Lung (tissue), 12 donors: ENCODE measurements around the gene NOS1AP. TPM values are rescaled to one million over a fixed set of nuclear protein-coding genes. Genes with fewer than 3 reads are reported as not detected.

ENCODE experiments used
- ATAC-seq: fragments of 200-7000 bp; cut with Tn5 transposase; one replicate; pipeline ENCODE4 v1.9.1; 2020; ENCODE audit warnings: moderate number of reproducible peaks; ENCODE audit not compliant: insufficient read depth, low FRiP score
- DNase-seq, 3 donors: peaks; one replicate each; pipeline ENCODE4 v3.0.0-alpha.2; 2013 to 2017
- H3K27ac ChIP-seq, 2 donors: one replicate each; pipeline ENCODE4 v1.5.1; 2013; ENCODE audit warnings: mild to moderate bottlenecking in 2 of 2, moderate library complexity in 2 of 2, control low read depth in 1 of 2, inconsistent platforms in 1 of 2, low read depth in 1 of 2, low read length in 1 of 2
- H3K27me3 ChIP-seq, 3 donors: one replicate each; pipeline ENCODE4 v1.5.1; 2013; ENCODE audit warnings: low read length in 2 of 3; ENCODE audit not compliant: control insufficient read depth in 3 of 3, insufficient read depth in 3 of 3
- H3K36me3 ChIP-seq, 4 donors: one replicate each; pipeline ENCODE4 v1.5.1; 2013; ENCODE audit warnings: low read length in 4 of 4, mild to moderate bottlenecking in 1 of 4, moderate library complexity in 1 of 4; ENCODE audit not compliant: control insufficient read depth in 4 of 4, insufficient read depth in 4 of 4
- H3K4me1 ChIP-seq, 5 donors: one replicate each; pipeline ENCODE4 v1.5.1; 2013; ENCODE audit warnings: low read length in 5 of 5, mild to moderate bottlenecking in 2 of 5, moderate library complexity in 1 of 5; ENCODE audit not compliant: control insufficient read depth in 5 of 5, insufficient read depth in 5 of 5
- H3K4me3 ChIP-seq: one replicate; pipeline ENCODE4 v1.5.1; 2013; ENCODE audit warnings: mild to moderate bottlenecking, control low read depth, moderate library complexity
- H3K9ac ChIP-seq, 2 donors: one replicate each; pipeline ENCODE4 v1.5.1; 2013; ENCODE audit warnings: low read length in 2 of 2, control low read depth in 1 of 2; ENCODE audit not compliant: insufficient read depth in 1 of 2
- H3K9me3 ChIP-seq, 4 donors: one replicate each; pipeline ENCODE4 v1.5.1; 2013; ENCODE audit warnings: low read length in 3 of 4, mild to moderate bottlenecking in 1 of 4, moderate library complexity in 1 of 4; ENCODE audit not compliant: control insufficient read depth in 4 of 4, insufficient read depth in 3 of 4
- CTCF ChIP-seq: IDR thresholded peaks from 2 replicates; pipeline ENCODE4 v1.5.1; 2012; ENCODE audit warnings: mild to moderate bottlenecking; ENCODE audit errors: control extremely low read depth, extremely low read depth
- WGBS, 2 donors: extraction: QIAGEN DNeasy Blood & Tissue Kit; methylation state at CpG; one replicate each; pipeline ENCODE4 v1.1.7; 2013; 5-methylcytosine and 5-hydroxymethylcytosine counted together
- polyA plus RNA-seq, 2 donors: library from polyadenylated mRNA; stranded (reverse); fragments of 200-250 nt; gene quantifications; one replicate each; pipeline ENCODE4 v1.2.1, GENCODE V29; 2013
- total RNA-seq, 2 donors: library from RNA; depleted of rRNA in 1 of 2; stranded (reverse); fragments of >200 nt in 1 of 2; gene quantifications; one replicate each; pipeline ENCODE4 v1.2.1, GENCODE V29; 2014 to 2021
- donor health status: control.
- donor health status: control.
- donor health status: Bipolar disorder and iron deficiency.
- donor health status: healthy.
- donor health status: DM: yes; HTN: yes; CAD: no.

Gene NOS1AP
- total and polyA plus RNA-seq, 4 donors = 0.57 to 5.0 (median 1.2) TPM

- H3K4me1 ChIP-seq = no peaks in the 10 kb centered on the region
- H3K27ac ChIP-seq = no peak overlapping the region
- H3K27me3 ChIP-seq = no peaks in the 10 kb centered on the region
- WGBS, 2 donors = 76 to 83% methylated on average over 5 of the region's 5 CpGs
- no peaks in the 10 kb centered on the region for H3K36me3 ChIP-seq
- DNase-seq (no peak), ATAC-seq (no peak)
- H3K9me3 ChIP-seq = no peaks in the 10 kb centered on the region
- TF ChIP-seq CTCF = no peak
- no peak overlapping the region for H3K9ac ChIP-seq
- H3K4me3 ChIP-seq = no peak overlapping the region
Measured at GRCh38 chr1:162404550-162405160, 335.2 kb downstream of the NOS1AP start.

GRCh38 chr1:162405800-162406199 lies 336.3 kb downstream of the NOS1AP start:
- no peak for ATAC-seq
- TF ChIP-seq CTCF = no peak
- 53 to 62% methylated on average over 5 of the region's 5 CpGs for WGBS, 2 donors

GRCh38 chr1:162406811-162407210 lies 337.3 kb downstream of the NOS1AP start:
- no peak overlapping the region for H3K27ac ChIP-seq
- H3K36me3 ChIP-seq = no peaks in the 10 kb centered on the region
- TF ChIP-seq CTCF = no peak
- WGBS, 2 donors = 95 to 96% methylated on average over 2 of the region's 2 CpGs
- no peak overlapping the region for H3K9ac ChIP-seq
- H3K4me3 ChIP-seq = no peak overlapping the region
- no peaks in the 10 kb centered on the region for H3K27me3 ChIP-seq
- H3K4me1 ChIP-seq = no peaks in the 10 kb centered on the region
- H3K9me3 ChIP-seq = no peaks in the 10 kb centered on the region
- ATAC-seq (no peak), DNase-seq (no peak)

More at GRCh38 chr1:162405800-162406199, 336.3 kb downstream of the NOS1AP start:
- DNase-seq = no peak
- no peak overlapping the region for H3K9ac ChIP-seq
- no peak overlapping the region for H3K4me3 ChIP-seq
- H3K27me3 ChIP-seq = no peaks in the 10 kb centered on the region
- H3K9me3 ChIP-seq = no peaks in the 10 kb centered on the region
- H3K36me3 ChIP-seq = no peaks in the 10 kb centered on the region
- no peaks in the 10 kb centered on the region for H3K4me1 ChIP-seq
- no peak overlapping the region for H3K27ac ChIP-seq

- DNase-seq (no peak), ATAC-seq (no peak)
- TF ChIP-seq CTCF = no peak
- H3K27ac ChIP-seq = no peak overlapping the region
- no peak overlapping the region for H3K4me3 ChIP-seq
- no peaks in the 10 kb centered on the region for H3K36me3 ChIP-seq
- no peaks in the 10 kb centered on the region for H3K27me3 ChIP-seq
- no peaks in the 10 kb centered on the region for H3K4me1 ChIP-seq
- H3K9ac ChIP-seq = no peak overlapping the region
- H3K9me3 ChIP-seq = no peaks in the 10 kb centered on the region
- WGBS, 2 donors = 96 to 98% methylated on average over 1 of the region's 1 CpG
Measured at GRCh38 chr1:162407539-162407938, 338.0 kb downstream of the NOS1AP start.
